Measurements from ENCODE around the gene SLC39A1. TPM values are rescaled to one million over a fixed set of nuclear protein-coding genes. Genes with fewer than 3 reads are reported as not detected.

SLC39A1 gene
- polyA plus RNA-seq, 2 of the 4 experiments (the other 2 are of a cell fraction) = 80.6 to 108 TPM

GRCh38 chr1:153967107-153967999 is 4.0 kb upstream of the SLC39A1 start, which contains the start of gene CREB3L4:
CREB3L4 (plus strand) TSS chr1:153967902; CDS start chr1:153968526, 624 bp downstream.
- TF ChIP-seq MAX (IDR thresholded peaks at IDR 0.05) (peak; percentile 95), RNF2 (IDR thresholded peaks at IDR 0.05; ENCODE audit: borderline replicate concordance, low read depth) (no peak), CHD4 (IDR thresholded peaks at IDR 0.05; ENCODE audit: borderline replicate concordance) (no peak), BCL3 (IDR thresholded peaks at IDR 0.05) (peak; percentile 68; the same call in 1 of the 3 replicates), PBX3 (IDR thresholded peaks at IDR 0.05) (peak; percentile 98), TFCP2L1 (CRISPR knock-in tag; IDR thresholded peaks at IDR 0.05) (0 out of 2 replicates have a peak, but pooled peaks have one; percentile 11), MAFK (IDR thresholded peaks at IDR 0.05; ENCODE audit: partially characterized antibody) (peak; percentile 19), EHMT2 (IDR thresholded peaks at IDR 0.05; ENCODE audit: low read depth) (no peak), POLR2A (IDR thresholded peaks at IDR 0.05; ENCODE audit: low read length) (peak; percentile 87), JUN (IDR thresholded peaks at IDR 0.05) (peak; percentile 58 to 72; a peak in 3 of 5 replicates), E2F6 (IDR thresholded peaks at IDR 0.05; ENCODE audit: borderline replicate concordance, low read depth) (peak; percentile 89), HDAC2 (IDR thresholded peaks at IDR 0.05) (no peak), KDM5A (IDR thresholded peaks at IDR 0.05) (peak; percentile 54), ZSCAN20 (CRISPR knock-in tag; IDR thresholded peaks at IDR 0.05) (no peak), CTCF (IDR thresholded peaks at IDR 0.05) (peak; percentile 29; the same call in 1 of the 3 replicates), CBX2 (IDR thresholded peaks at IDR 0.05; ENCODE audit: borderline replicate concordance, low read depth) (no peak), USF2 (IDR thresholded peaks at IDR 0.05) (peak; percentile 95), NPAS2 (CRISPR knock-in tag; IDR thresholded peaks at IDR 0.05; ENCODE audit: borderline replicate concordance) (no peak), MYC (IDR thresholded peaks at IDR 0.05; ENCODE audit: borderline replicate concordance, low read length) (peak; percentile 55; the same call in 1 of the 2 replicates), PHF8 (IDR thresholded peaks at IDR 0.05; ENCODE audit: borderline replicate concordance, low read depth) (peak; percentile 55; the same call in 1 of the 2 replicates)
- no peak for FAIRE-seq
- peak; percentile 79 to 89 for ATAC-seq

More at GRCh38 chr1:153967107-153967999, 4.0 kb upstream of the SLC39A1 start, which contains the start of gene CREB3L4:
- CTCF ChIA-PET = interaction anchor here (1.1 to 4.7 kb wide), 15 partner anchors 9 to 579 kb away, joined by 3 to 52 read pairs (median 5); partner anchors contain the start of genes CRTC2, DENND4B, JTB and RAB13
- H3K4me1 ChIP-seq = peaks cover 18% of the 10 kb centered on the region
- peak; percentile 92 to 99 for DNase-seq (ENCODE audit: low read depth in 1 of 2, low spot score in 1 of 2)
- H3K27ac ChIP-seq = peak within 1 kb of the TSS; percentile 90 to 92
- H3K4me3 ChIP-seq = peak within 1 kb of the TSS; percentile 64
- 1% methylated on average over 59 of the region's 60 CpGs for WGBS (ENCODE audit: missing lambda C conversion rate)
- POLR2A ChIA-PET = interaction anchor here (0.5 to 4.2 kb wide), 18 partner anchors 9 to 333 kb away, joined by 3 to 78 read pairs (median 4); partner anchors contain the start of genes CHTOP, CRTC2, DENND4B and GATAD2B
- H3K4me2 ChIP-seq = peak within 1 kb of the TSS; percentile 99
- H3K9me3 ChIP-seq = no peaks in the 10 kb centered on the region

Data from A549 (cell line).